ENCODE measurements around the gene GTF2E1.

GTF2E1 gene

DNA sequence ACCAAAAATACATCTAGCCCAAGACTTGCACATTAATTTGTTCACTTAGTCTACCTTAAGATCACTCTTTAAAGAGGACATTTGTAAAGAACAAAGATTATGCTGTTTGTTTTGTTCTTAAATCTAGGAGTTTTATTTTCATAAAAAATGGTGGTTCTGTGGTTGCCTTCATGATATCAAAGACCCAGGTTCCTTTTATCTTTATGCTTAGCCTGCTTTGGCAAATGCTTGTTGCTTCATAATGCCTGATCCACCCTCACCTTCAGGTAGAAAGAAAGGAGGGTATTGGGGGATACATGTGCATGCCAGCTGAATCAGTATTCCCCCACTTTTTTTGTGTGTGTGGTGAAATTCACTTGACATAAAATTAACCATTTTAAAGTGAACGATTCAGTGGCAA lies 48.5 kb downstream of the GTF2E1 start:
- no peaks in the 10 kb centered on the region for H3K9me3 ChIP-seq (ENCODE audit: control insufficient read depth, insufficient read depth, low read depth, low read length)
- H3K4me3 ChIP-seq (ENCODE audit: low read depth, low read length), result no peak overlapping the region
- H3K36me3 ChIP-seq (ENCODE audit: control insufficient read depth in 2 of 2, insufficient read depth in 1 of 2, low read length in 2 of 2), result no peaks in the 10 kb centered on the region
- no peaks in the 10 kb centered on the region for H3K4me1 ChIP-seq (ENCODE audit: control insufficient read depth, insufficient read depth, low read length)
- no peak overlapping the region for H3K27ac ChIP-seq (ENCODE audit: extremely low read depth, low read depth, low read length)
- CTCF ChIA-PET, result interaction anchor here (5.8 kb wide), 1 partner anchor 231 kb away, joined by 64 read pairs; no protein-coding TSS in a partner anchor
- TF ChIP-seq, protein P1, sequence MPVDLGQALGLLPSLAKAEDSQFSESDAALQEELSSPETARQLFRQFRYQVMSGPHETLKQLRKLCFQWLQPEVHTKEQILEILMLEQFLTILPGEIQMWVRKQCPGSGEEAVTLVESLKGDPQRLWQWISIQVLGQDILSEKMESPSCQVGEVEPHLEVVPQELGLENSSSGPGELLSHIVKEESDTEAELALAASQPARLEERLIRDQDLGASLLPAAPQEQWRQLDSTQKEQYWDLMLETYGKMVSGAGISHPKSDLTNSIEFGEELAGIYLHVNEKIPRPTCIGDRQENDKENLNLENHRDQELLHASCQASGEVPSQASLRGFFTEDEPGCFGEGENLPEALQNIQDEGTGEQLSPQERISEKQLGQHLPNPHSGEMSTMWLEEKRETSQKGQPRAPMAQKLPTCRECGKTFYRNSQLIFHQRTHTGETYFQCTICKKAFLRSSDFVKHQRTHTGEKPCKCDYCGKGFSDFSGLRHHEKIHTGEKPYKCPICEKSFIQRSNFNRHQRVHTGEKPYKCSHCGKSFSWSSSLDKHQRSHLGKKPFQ (tag by site-specific recombination; IDR thresholded peaks at IDR 0.05), result no peak
- TF ChIP-seq, protein P2, sequence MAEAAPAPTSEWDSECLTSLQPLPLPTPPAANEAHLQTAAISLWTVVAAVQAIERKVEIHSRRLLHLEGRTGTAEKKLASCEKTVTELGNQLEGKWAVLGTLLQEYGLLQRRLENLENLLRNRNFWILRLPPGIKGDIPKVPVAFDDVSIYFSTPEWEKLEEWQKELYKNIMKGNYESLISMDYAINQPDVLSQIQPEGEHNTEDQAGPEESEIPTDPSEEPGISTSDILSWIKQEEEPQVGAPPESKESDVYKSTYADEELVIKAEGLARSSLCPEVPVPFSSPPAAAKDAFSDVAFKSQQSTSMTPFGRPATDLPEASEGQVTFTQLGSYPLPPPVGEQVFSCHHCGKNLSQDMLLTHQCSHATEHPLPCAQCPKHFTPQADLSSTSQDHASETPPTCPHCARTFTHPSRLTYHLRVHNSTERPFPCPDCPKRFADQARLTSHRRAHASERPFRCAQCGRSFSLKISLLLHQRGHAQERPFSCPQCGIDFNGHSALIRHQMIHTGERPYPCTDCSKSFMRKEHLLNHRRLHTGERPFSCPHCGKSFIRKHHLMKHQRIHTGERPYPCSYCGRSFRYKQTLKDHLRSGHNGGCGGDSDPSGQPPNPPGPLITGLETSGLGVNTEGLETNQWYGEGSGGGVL (tag by site-specific recombination; IDR thresholded peaks at IDR 0.05), result no peak
- TF ChIP-seq ZNF175 (tag by site-specific recombination; IDR thresholded peaks at IDR 0.05), result no peak
- TF ChIP-seq, protein P3, sequence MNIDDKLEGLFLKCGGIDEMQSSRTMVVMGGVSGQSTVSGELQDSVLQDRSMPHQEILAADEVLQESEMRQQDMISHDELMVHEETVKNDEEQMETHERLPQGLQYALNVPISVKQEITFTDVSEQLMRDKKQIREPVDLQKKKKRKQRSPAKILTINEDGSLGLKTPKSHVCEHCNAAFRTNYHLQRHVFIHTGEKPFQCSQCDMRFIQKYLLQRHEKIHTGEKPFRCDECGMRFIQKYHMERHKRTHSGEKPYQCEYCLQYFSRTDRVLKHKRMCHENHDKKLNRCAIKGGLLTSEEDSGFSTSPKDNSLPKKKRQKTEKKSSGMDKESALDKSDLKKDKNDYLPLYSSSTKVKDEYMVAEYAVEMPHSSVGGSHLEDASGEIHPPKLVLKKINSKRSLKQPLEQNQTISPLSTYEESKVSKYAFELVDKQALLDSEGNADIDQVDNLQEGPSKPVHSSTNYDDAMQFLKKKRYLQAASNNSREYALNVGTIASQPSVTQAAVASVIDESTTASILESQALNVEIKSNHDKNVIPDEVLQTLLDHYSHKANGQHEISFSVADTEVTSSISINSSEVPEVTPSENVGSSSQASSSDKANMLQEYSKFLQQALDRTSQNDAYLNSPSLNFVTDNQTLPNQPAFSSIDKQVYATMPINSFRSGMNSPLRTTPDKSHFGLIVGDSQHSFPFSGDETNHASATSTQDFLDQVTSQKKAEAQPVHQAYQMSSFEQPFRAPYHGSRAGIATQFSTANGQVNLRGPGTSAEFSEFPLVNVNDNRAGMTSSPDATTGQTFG (tag by site-specific recombination; IDR thresholded peaks at IDR 0.05; ENCODE audit: borderline replicate concordance), result no peak
- TF ChIP-seq, protein P4, sequence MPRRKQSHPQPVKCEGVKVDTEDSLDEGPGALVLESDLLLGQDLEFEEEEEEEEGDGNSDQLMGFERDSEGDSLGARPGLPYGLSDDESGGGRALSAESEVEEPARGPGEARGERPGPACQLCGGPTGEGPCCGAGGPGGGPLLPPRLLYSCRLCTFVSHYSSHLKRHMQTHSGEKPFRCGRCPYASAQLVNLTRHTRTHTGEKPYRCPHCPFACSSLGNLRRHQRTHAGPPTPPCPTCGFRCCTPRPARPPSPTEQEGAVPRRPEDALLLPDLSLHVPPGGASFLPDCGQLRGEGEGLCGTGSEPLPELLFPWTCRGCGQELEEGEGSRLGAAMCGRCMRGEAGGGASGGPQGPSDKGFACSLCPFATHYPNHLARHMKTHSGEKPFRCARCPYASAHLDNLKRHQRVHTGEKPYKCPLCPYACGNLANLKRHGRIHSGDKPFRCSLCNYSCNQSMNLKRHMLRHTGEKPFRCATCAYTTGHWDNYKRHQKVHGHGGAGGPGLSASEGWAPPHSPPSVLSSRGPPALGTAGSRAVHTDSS (tag by site-specific recombination; IDR thresholded peaks at IDR 0.05), result no peak
- no peak for TF ChIP-seq ZNF830 (tag by site-specific recombination; IDR thresholded peaks at IDR 0.05; ENCODE audit: low read depth)
- TF ChIP-seq, protein P5, sequence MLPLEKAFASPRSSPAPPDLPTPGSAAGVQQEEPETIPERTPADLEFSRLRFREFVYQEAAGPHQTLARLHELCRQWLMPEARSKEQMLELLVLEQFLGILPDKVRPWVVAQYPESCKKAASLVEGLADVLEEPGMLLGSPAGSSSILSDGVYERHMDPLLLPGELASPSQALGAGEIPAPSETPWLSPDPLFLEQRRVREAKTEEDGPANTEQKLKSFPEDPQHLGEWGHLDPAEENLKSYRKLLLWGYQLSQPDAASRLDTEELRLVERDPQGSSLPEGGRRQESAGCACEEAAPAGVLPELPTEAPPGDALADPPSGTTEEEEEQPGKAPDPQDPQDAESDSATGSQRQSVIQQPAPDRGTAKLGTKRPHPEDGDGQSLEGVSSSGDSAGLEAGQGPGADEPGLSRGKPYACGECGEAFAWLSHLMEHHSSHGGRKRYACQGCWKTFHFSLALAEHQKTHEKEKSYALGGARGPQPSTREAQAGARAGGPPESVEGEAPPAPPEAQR (tag by site-specific recombination; IDR thresholded peaks at IDR 0.05), result no peak
- no peak for TF ChIP-seq ZNF223 (tag by site-specific recombination; IDR thresholded peaks at IDR 0.05)
- no peak for TF ChIP-seq ZNF239 (tag by site-specific recombination; IDR thresholded peaks at IDR 0.05)
- TF ChIP-seq ZBTB17 (tag by site-specific recombination; IDR thresholded peaks at IDR 0.05), result no peak
- TF ChIP-seq GLIS1 (tag by site-specific recombination; IDR thresholded peaks at IDR 0.05), result no peak
- TF ChIP-seq, protein P6, sequence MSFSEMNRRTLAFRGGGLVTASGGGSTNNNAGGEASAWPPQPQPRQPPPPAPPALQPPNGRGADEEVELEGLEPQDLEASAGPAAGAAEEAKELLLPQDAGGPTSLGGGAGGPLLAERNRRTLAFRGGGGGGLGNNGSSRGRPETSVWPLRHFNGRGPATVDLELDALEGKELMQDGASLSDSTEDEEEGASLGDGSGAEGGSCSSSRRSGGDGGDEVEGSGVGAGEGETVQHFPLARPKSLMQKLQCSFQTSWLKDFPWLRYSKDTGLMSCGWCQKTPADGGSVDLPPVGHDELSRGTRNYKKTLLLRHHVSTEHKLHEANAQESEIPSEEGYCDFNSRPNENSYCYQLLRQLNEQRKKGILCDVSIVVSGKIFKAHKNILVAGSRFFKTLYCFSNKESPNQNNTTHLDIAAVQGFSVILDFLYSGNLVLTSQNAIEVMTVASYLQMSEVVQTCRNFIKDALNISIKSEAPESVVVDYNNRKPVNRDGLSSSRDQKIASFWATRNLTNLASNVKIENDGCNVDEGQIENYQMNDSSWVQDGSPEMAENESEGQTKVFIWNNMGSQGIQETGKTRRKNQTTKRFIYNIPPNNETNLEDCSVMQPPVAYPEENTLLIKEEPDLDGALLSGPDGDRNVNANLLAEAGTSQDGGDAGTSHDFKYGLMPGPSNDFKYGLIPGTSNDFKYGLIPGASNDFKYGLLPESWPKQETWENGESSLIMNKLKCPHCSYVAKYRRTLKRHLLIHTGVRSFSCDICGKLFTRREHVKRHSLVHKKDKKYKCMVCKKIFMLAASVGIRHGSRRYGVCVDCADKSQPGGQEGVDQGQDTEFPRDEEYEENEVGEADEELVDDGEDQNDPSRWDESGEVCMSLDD (tag by site-specific recombination; IDR thresholded peaks at IDR 0.05), result no peak
- no peak for TF ChIP-seq ZNF596 (tag by site-specific recombination; IDR thresholded peaks at IDR 0.05)
- no peak for TF ChIP-seq ZNF140 (tag by site-specific recombination; IDR thresholded peaks at IDR 0.05)
- TF ChIP-seq ZNF341 (tag by site-specific recombination; IDR thresholded peaks at IDR 0.05; ENCODE audit: low read depth), result no peak
- TF ChIP-seq, protein P7, sequence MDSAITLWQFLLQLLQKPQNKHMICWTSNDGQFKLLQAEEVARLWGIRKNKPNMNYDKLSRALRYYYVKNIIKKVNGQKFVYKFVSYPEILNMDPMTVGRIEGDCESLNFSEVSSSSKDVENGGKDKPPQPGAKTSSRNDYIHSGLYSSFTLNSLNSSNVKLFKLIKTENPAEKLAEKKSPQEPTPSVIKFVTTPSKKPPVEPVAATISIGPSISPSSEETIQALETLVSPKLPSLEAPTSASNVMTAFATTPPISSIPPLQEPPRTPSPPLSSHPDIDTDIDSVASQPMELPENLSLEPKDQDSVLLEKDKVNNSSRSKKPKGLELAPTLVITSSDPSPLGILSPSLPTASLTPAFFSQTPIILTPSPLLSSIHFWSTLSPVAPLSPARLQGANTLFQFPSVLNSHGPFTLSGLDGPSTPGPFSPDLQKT (IDR thresholded peaks at IDR 0.05; ENCODE audit: borderline replicate concordance, low read depth, low read length), result no peak
- no peak for TF ChIP-seq ZNF311 (tag by site-specific recombination; IDR thresholded peaks at IDR 0.05; ENCODE audit: borderline replicate concordance)
- TF ChIP-seq ZNF510 (tag by site-specific recombination; IDR thresholded peaks at IDR 0.05; ENCODE audit: insufficient replicate concordance), result no peak
- TF ChIP-seq ZNF785 (tag by site-specific recombination; IDR thresholded peaks at IDR 0.05), result no peak
- no peak for TF ChIP-seq ZNF10 (tag by site-specific recombination; IDR thresholded peaks at IDR 0.05)
- POLR2A ChIA-PET, result no interaction called here

Measured in HEK293 (cell line).